GM20431 (cell line): ENCODE measurements around the gene PXT1.
"Not testable (repeated sequence)": the region's sequence is repeated elsewhere in the genome, so short reads cannot be mapped to it uniquely, and the experiment has no call there.

Experiments
- in situ Hi-C: fragments of 300-500 bp; cut with MseI, MboI; formaldehyde crosslinking; loops from one replicate; pipeline ENCODE4 v1.15.0; 2020; ENCODE audit warnings: low sequenced_read_pairs; ENCODE audit not compliant: unreplicated experiment

Gene PXT1

GRCh38 chr6:36445621-36446020 lies 3.0 kb upstream of the PXT1 start:
- in situ Hi-C loops = no loop called here

GRCh38 chr6:36444470-36444869 lies 1.8 kb upstream of the PXT1 start:
- in situ Hi-C loops = no loop called here

- in situ Hi-C loops = no loop called here
Observed at GRCh38 chr6:36443471-36444428, 1.1 kb upstream of the PXT1 start.

- in situ Hi-C loops = no loop called here
Observed at GRCh38 chr6:36442103-36442670, 467 bp downstream of the PXT1 start.

GRCh38 chr6:36441307-36441894 lies 1.3 kb downstream of the PXT1 start:
- in situ Hi-C loops = no loop called here

- in situ Hi-C loops = no loop called here
Observed at GRCh38 chr6:36436466-36436865, 6.2 kb downstream of the PXT1 start.

GRCh38 chr6:36432151-36432671 lies 10.4 kb downstream of the PXT1 start:
- in situ Hi-C loops = no loop called here

GRCh38 chr6:36431197-36431596 lies 11.5 kb downstream of the PXT1 start:
- in situ Hi-C loops = no loop called here

GRCh38 chr6:36430351-36430750 lies 12.3 kb downstream of the PXT1 start:
- in situ Hi-C loops = no loop called here

GRCh38 chr6:36428911-36429310 lies 13.7 kb downstream of the PXT1 start:
- in situ Hi-C loops = no loop called here

- in situ Hi-C loops = no loop called here
Observed at GRCh38 chr6:36426622-36427021, 16.0 kb downstream of the PXT1 start.

GRCh38 chr6:36423101-36423824 lies 19.4 kb downstream of the PXT1 start:
- in situ Hi-C loops = no loop called here

GRCh38 chr6:36422714-36423100 lies 19.9 kb downstream of the PXT1 start:
- in situ Hi-C loops = no loop called here

- in situ Hi-C loops = no loop called here
Observed at GRCh38 chr6:36419310-36419709, 23.3 kb downstream of the PXT1 start.

- in situ Hi-C loops = no loop called here
Observed at GRCh38 chr6:36418558-36418957, 24.1 kb downstream of the PXT1 start.

GRCh38 chr6:36414481-36414880 lies 28.2 kb downstream of the PXT1 start:
- in situ Hi-C loops = no loop called here

- in situ Hi-C loops = no loop called here
Observed at GRCh38 chr6:36413489-36414480, 28.9 kb downstream of the PXT1 start.

- in situ Hi-C loops = not testable (repeated sequence)
Observed at GRCh38 chr6:36409718-36410117, 32.9 kb downstream of the PXT1 start.

GRCh38 chr6:36404164-36404563 lies 38.5 kb downstream of the PXT1 start:
- in situ Hi-C loops = no loop called here
